Nephron (organoid): ENCODE measurements around the gene ALAD.
A peak's percentile ranks its signal among the peaks of the same experiment; 100 is the strongest.

Experiments used
- H3K27ac Mint-ChIP-seq, 3 experiments: 2 replicates each; pipeline ENCODE4 v1.8.0; 2020; ENCODE audit warnings: mixed read lengths in 3 of 3, mild to moderate bottlenecking in 2 of 3, moderate library complexity in 1 of 3
- H3K27me3 Mint-ChIP-seq: 2 replicates; pipeline ENCODE4 v1.8.0; 2021; ENCODE audit warnings: low read depth, mild to moderate bottlenecking, moderate library complexity, mixed read lengths
- H3K36me3 Mint-ChIP-seq: 2 replicates; pipeline ENCODE4 v1.8.0; 2020; ENCODE audit warnings: low read depth, mixed read lengths
- H3K4me1 Mint-ChIP-seq: 2 replicates; pipeline ENCODE4 v1.8.0; 2020; ENCODE audit warnings: mixed read lengths
- H3K4me3 Mint-ChIP-seq, 3 experiments: 2 replicates each; pipeline ENCODE4 v1.8.0; 2020; ENCODE audit warnings: mild to moderate bottlenecking in 3 of 3, mixed read lengths in 3 of 3, moderate library complexity in 2 of 3
- H3K9me3 Mint-ChIP-seq: 2 replicates; pipeline ENCODE4 v1.8.0; 2020; ENCODE audit warnings: mixed read lengths
- CTCF ChIP-seq, 3 experiments: fragments of 200-600 bp; sonication (generic); IDR thresholded peaks; one replicate each; pipeline ENCODE4 v1.5.0; 2021; ENCODE audit warnings: antibody characterized with exemption in 3 of 3; ENCODE audit not compliant: unreplicated experiment in 3 of 3

The ALAD gene

GRCh38 chr9:113341712-113342410 is 59.2 kb downstream of the ALAD start:
- no peaks in the 10 kb centered on the region for H3K9me3 Mint-ChIP-seq
- peak overlapping the region; percentile 84 to 93 (median 89) for H3K4me3 Mint-ChIP-seq
- H3K27me3 Mint-ChIP-seq = peaks cover 27% of the 10 kb centered on the region
- H3K36me3 Mint-ChIP-seq = no peaks in the 10 kb centered on the region
- peak overlapping the region; percentile 26 to 76 (median 32) for H3K27ac Mint-ChIP-seq
- H3K4me1 Mint-ChIP-seq = peaks cover 21% of the 10 kb centered on the region
- no peak for TF ChIP-seq CTCF (IDR thresholded peaks at IDR 0.05; ENCODE audit: unreplicated experiment in 3 of 3)

- no peaks in the 10 kb centered on the region for H3K9me3 Mint-ChIP-seq
- H3K27me3 Mint-ChIP-seq = peaks cover 18% of the 10 kb centered on the region
- peaks cover 18% of the 10 kb centered on the region for H3K4me1 Mint-ChIP-seq
- TF ChIP-seq CTCF (IDR thresholded peaks at IDR 0.05; ENCODE audit: unreplicated experiment in 3 of 3) = no peak
- peak within 1 kb of the TSS; percentile 69 to 96 (median 82) for H3K27ac Mint-ChIP-seq
- H3K4me3 Mint-ChIP-seq = peak within 1 kb of the TSS; percentile 84 to 93 (median 89)
- H3K36me3 Mint-ChIP-seq = no peaks in the 10 kb centered on the region
These were observed 60.9 kb downstream of the ALAD start, which contains the start of gene WDR31 for GRCh38 chr9:113340011-113340699. Gene WDR31 (minus strand): TSS chr9:113340275. CDS start chr9:113332022, 8,253 bp downstream.

GRCh38 chr9:113337714-113338113 is 63.4 kb downstream of the ALAD start:
- H3K9me3 Mint-ChIP-seq = no peaks in the 10 kb centered on the region
- peak overlapping the region in 2 of 3 experiments; percentile 81 to 93 for H3K4me3 Mint-ChIP-seq
- peaks cover 9% of the 10 kb centered on the region for H3K27me3 Mint-ChIP-seq
- no peak for TF ChIP-seq CTCF (IDR thresholded peaks at IDR 0.05; ENCODE audit: unreplicated experiment in 3 of 3)
- peaks cover 3% of the 10 kb centered on the region for H3K36me3 Mint-ChIP-seq
- H3K4me1 Mint-ChIP-seq = peaks cover 6% of the 10 kb centered on the region
- H3K27ac Mint-ChIP-seq = no peak overlapping the region
